Lower lobe of right lung (tissue), 2 donors: ENCODE data around the gene MIER3. TPM values are rescaled to one million over a fixed set of nuclear protein-coding genes. Genes with fewer than 3 reads are reported as not detected.

ENCODE experiments used
- ATAC-seq, 2 donors: fragments of 200-7000 bp; cut with Tn5 transposase; one replicate each; pipeline ENCODE4 v1.9.1; 2020 to 2022; ENCODE audit warnings: mild to moderate bottlenecking in 2 of 2, moderate library complexity in 2 of 2
- DNase-seq: peaks from one replicate; pipeline ENCODE4 v3.0.0-alpha.2; 2020
- H3K27ac ChIP-seq: fragments of 200-600 bp; one replicate; pipeline ENCODE4 v1.8.0; 2022
- H3K27me3 ChIP-seq: fragments of 200-600 bp; one replicate; pipeline ENCODE4 v1.8.0; 2022; ENCODE audit warnings: low read depth
- H3K36me3 ChIP-seq: fragments of 200-600 bp; one replicate; pipeline ENCODE4 v1.8.0; 2022; ENCODE audit warnings: mild to moderate bottlenecking
- H3K4me1 ChIP-seq: fragments of 200-600 bp; one replicate; pipeline ENCODE4 v1.8.0; 2022
- H3K4me3 ChIP-seq: fragments of 200-600 bp; one replicate; pipeline ENCODE4 v1.8.0; 2022; ENCODE audit warnings: mild to moderate bottlenecking
- H3K9me3 ChIP-seq: fragments of 200-600 bp; one replicate; pipeline ENCODE4 v1.8.0; 2022
- intact Hi-C: fragments of 100-400 bp; cut with DNase I; formaldehyde crosslinking; loops from one replicate; pipeline ENCODE4 v1.11.0; 2022
- total RNA-seq: library from RNA; stranded (reverse); fragmentation: NEBNext Ultra II Directional; extraction: Animal tissue kit (Norgen Biotek cat#: 25700); gene quantifications from one replicate; pipeline ENCODE4 v1.2.1, GENCODE V29; 2021
- TF ChIP-seq, protein P1 (sequence below): fragments of 200-600 bp; IDR thresholded peaks from one replicate; pipeline ENCODE4 v1.8.0; 2022; ENCODE audit warnings: antibody characterized with exemption, mild to moderate bottlenecking
- donor health status: DM: no; HTN: yes; CAD: no; lungs with severe emphysema.

Gene MIER3
- total RNA-seq, 1 donor from 2014 or later, result 20.1 TPM

DNA sequence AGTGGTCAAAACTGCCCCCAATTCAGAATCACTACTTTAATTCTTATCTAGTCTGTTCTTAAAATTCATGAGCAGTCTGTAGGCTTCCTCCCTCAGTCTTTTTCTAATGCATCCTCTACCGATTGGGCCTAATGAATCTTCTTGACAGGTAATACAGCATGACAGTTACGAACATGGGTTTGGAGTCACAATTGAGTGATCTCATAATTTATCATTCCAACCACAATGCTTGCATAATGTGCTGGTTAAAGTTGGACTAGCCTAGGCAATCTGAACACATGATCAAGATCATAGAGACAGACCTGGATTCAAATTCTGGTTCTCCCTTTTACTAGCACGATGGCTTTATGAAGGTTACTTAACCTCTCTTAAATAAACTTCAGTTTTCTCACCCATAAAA is 75.6 kb downstream of the MIER3 start:
- Histone ChIP-seq H3K27me3 (no peaks in the 10 kb centered on the region), H3K9me3 (no peaks in the 10 kb centered on the region), H3K4me3 (no peak overlapping the region), H3K4me1 (no peaks in the 10 kb centered on the region), H3K27ac (no peak overlapping the region), H3K36me3 (peaks cover 95% of the 10 kb centered on the region)
- TF ChIP-seq, protein P1, sequence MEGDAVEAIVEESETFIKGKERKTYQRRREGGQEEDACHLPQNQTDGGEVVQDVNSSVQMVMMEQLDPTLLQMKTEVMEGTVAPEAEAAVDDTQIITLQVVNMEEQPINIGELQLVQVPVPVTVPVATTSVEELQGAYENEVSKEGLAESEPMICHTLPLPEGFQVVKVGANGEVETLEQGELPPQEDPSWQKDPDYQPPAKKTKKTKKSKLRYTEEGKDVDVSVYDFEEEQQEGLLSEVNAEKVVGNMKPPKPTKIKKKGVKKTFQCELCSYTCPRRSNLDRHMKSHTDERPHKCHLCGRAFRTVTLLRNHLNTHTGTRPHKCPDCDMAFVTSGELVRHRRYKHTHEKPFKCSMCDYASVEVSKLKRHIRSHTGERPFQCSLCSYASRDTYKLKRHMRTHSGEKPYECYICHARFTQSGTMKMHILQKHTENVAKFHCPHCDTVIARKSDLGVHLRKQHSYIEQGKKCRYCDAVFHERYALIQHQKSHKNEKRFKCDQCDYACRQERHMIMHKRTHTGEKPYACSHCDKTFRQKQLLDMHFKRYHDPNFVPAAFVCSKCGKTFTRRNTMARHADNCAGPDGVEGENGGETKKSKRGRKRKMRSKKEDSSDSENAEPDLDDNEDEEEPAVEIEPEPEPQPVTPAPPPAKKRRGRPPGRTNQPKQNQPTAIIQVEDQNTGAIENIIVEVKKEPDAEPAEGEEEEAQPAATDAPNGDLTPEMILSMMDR, result no peak
- ATAC-seq (no peak), DNase-seq (no peak)
- intact Hi-C loops, result no loop called here

DNA sequence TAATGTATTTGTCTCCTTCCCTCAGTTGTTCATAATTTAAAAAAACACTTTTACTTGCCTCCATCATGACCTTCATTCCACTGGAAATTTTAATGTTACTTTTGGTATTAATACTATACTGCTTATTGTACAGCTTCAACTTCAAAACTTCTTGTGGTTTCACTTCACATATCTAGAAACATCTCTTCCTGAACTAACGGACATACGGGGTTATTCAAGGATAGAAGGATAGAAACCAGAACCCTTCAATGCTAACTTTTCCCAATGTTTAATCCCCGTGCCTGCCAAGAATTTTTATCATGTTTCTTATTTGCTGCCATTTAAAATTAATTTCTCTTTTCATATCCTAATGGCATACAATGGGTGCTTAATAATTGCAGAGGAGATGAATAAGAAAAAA is 78.9 kb downstream of the MIER3 start:
- no peak overlapping the region for H3K27ac ChIP-seq
- H3K4me1 ChIP-seq, result no peaks in the 10 kb centered on the region
- no peaks in the 10 kb centered on the region for H3K9me3 ChIP-seq
- intact Hi-C loops, result no loop called here
- H3K36me3 ChIP-seq, result peaks cover 85% of the 10 kb centered on the region
- ATAC-seq (no peak), DNase-seq (no peak)
- no peaks in the 10 kb centered on the region for H3K27me3 ChIP-seq
- TF ChIP-seq, protein P1, result no peak
- no peak overlapping the region for H3K4me3 ChIP-seq

DNA sequence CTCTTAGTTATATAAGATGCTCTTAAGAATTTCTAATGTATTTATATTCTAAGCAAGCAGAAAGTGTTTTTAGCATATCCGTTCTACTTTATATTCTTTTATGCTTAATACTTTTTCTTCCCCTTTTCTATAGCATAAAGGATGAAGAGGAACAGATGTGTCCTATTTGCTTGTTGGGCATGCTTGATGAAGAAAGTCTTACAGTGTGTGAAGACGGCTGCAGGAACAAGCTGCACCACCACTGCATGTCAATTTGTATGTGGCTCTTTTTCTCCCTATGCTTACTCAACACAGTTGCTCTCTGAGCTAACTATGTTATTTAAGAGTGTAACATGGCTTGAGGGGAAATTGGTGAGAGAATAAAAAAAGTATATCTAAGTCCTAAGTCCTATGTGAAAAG is 80.1 kb downstream of the MIER3 start:
- intact Hi-C loops, result no loop called here
- TF ChIP-seq, protein P1, result no peak

More for the DNA sequence above, 80.1 kb downstream of the MIER3 start:
- Histone ChIP-seq H3K36me3 (peaks cover 86% of the 10 kb centered on the region), H3K4me1 (no peaks in the 10 kb centered on the region), H3K27me3 (no peaks in the 10 kb centered on the region), H3K9me3 (no peaks in the 10 kb centered on the region), H3K27ac (no peak overlapping the region), H3K4me3 (no peak overlapping the region)
- no peak for ATAC-seq
- DNase-seq, result no peak

Other genes with a start within 250 kb of the MIER3 start
- gene MAP3K1, start 136.6 kb downstream of the MIER3 start, total RNA-seq, result 28.7 TPM
- 9.1 TPM for gene SETD9, start 42.5 kb downstream of the MIER3 start, total RNA-seq
- 70.6 TPM for gene GPBP1, start 221.9 kb upstream of the MIER3 start, total RNA-seq